ENCODE results near the gene MYO1D.

Gene MYO1D

DNA sequence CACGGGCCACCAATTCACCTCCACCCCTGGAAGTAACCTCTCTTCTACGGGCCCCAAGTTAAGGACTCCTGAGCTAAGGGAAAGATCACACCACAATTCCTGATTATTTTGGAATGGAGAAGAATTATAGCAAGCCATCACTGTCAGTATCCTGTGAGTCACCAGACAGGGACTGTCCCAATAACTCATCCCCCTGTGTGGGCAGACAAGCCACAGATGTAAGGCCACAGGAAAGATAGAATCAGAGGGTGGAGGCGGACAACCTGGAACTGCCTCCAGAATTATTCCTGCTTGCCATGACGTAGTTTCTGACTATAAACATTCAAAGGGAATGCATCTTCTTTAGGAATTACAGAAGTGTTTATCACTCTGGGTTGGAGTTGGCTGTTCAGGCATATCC, 5.8 kb upstream of the MYO1D start:
- Histone ChIP-seq H3K27ac (no peak overlapping the region), H3K4me3 (no peak overlapping the region), H3K36me3 (no peaks in the 10 kb centered on the region), H3K27me3 (no peaks in the 10 kb centered on the region), H3K4me1 (peaks cover 0 to 10% (median 5%) of the 10 kb centered on the region in 4 donors), H3K9me3 (no peaks in the 10 kb centered on the region)
- no peak for DNase-seq
- intact Hi-C loops (cut with DNase I; ENCODE audit: low total_unique reads): no loop called here
- TF ChIP-seq, protein P1, sequence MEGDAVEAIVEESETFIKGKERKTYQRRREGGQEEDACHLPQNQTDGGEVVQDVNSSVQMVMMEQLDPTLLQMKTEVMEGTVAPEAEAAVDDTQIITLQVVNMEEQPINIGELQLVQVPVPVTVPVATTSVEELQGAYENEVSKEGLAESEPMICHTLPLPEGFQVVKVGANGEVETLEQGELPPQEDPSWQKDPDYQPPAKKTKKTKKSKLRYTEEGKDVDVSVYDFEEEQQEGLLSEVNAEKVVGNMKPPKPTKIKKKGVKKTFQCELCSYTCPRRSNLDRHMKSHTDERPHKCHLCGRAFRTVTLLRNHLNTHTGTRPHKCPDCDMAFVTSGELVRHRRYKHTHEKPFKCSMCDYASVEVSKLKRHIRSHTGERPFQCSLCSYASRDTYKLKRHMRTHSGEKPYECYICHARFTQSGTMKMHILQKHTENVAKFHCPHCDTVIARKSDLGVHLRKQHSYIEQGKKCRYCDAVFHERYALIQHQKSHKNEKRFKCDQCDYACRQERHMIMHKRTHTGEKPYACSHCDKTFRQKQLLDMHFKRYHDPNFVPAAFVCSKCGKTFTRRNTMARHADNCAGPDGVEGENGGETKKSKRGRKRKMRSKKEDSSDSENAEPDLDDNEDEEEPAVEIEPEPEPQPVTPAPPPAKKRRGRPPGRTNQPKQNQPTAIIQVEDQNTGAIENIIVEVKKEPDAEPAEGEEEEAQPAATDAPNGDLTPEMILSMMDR (IDR thresholded peaks at IDR 0.05): no peak

DNA sequence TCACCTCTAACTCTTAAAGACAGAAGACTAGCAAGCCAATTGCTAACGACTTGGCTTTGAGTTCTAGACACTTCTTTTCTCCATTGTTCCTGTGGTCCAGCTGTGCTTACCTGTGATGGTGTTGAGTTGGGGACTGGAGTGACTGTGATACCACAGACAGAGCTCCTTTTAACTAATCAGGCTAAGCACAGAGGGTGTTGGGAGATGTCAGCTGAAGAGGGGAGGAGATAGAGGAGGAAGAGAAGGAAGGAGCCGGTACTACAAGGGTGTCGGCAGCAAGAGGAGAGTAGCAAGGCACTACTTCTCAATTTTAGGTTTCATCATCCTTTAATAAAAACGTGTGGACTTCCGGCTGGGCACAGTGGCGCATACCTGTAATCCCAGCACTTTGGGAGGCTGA, 5.1 kb upstream of the MYO1D start:
- TF ChIP-seq, protein P1 (IDR thresholded peaks at IDR 0.05): no peak
- H3K27ac ChIP-seq: no peak overlapping the region
- no peaks in the 10 kb centered on the region for H3K9me3 ChIP-seq
- DNase-seq: no peak
- H3K4me3 ChIP-seq: no peak overlapping the region
- no peaks in the 10 kb centered on the region for H3K36me3 ChIP-seq
- H3K4me1 ChIP-seq: peaks cover 0 to 15% (median 7%) of the 10 kb centered on the region in 4 donors
- H3K27me3 ChIP-seq: no peaks in the 10 kb centered on the region
- intact Hi-C loops (cut with DNase I; ENCODE audit: low total_unique reads): no loop called here

DNA sequence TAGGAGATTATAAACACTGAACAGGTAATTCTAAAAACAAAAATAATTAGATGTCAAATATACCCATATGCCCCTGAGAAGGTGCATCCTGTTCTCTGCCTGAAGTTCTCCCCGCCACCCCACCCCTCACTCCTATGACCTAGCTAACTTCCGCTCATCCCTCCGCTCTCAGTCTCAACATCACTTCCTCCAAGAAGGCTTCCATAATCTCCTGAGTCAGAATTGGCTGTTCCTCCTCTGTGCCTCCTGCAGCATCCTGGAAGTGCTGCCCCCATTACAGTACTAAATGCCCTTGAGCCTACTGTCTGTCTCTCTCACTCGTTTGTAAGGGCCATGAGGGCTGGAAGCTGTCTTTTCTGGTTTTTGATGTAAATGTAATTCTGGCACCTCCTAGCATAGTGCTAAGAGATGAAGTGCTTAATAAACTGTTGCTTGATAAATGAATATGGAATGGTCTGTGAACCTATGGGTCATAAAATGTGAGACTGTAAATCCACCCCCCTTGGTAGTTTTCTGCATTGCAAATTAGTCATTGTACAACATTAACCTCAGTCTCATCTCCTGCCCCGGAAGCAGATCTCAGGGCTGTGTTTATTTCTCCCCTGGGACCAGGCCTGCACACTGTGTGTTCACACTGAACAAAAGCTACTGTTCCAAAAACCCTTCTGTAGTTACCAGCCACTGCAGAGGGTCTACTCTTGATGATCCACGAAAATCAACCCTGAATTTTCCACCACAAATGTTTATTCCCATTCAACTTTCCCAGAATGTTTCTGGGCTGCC, 3.9 kb upstream of the MYO1D start:
- Histone ChIP-seq H3K4me1 (peaks cover 0 to 15% (median 7%) of the 10 kb centered on the region in 4 donors), H3K27me3 (no peaks in the 10 kb centered on the region), H3K36me3 (no peaks in the 10 kb centered on the region), H3K27ac (no peak overlapping the region), H3K4me3 (no peak overlapping the region), H3K9me3 (no peaks in the 10 kb centered on the region)
- intact Hi-C loops (cut with DNase I; ENCODE audit: low total_unique reads): no loop called here
- TF ChIP-seq, protein P1 (IDR thresholded peaks at IDR 0.05): no peak
- no peak for DNase-seq

DNA sequence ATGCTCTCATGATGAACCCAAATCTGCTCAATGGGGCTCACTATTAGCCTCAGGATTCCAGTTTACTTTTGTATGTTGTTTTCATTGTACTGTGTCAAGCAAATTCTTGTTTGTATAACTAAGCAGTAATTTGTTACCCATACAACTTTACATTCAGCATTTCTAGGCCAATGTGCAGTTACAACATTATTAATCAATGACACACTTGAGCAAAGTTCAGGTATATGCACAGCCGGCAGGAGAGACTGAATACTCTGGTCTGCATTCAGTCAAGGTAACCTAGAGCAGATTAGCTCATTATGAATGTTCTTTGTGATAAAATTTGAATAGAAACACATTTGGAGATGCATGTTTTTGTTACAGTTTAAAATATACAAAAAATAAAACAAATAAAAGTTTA, 2.2 kb upstream of the MYO1D start:
- peaks cover 0 to 30% (median 7%) of the 10 kb centered on the region in 4 donors for H3K4me1 ChIP-seq
- H3K36me3 ChIP-seq: no peaks in the 10 kb centered on the region
- TF ChIP-seq, protein P1 (IDR thresholded peaks at IDR 0.05): no peak
- intact Hi-C loops (cut with DNase I; ENCODE audit: low total_unique reads): no loop called here
- no peaks in the 10 kb centered on the region for H3K9me3 ChIP-seq
- H3K27me3 ChIP-seq: no peaks in the 10 kb centered on the region
- H3K4me3 ChIP-seq: no peak overlapping the region
- DNase-seq: no peak
- H3K27ac ChIP-seq: no peak overlapping the region

DNA sequence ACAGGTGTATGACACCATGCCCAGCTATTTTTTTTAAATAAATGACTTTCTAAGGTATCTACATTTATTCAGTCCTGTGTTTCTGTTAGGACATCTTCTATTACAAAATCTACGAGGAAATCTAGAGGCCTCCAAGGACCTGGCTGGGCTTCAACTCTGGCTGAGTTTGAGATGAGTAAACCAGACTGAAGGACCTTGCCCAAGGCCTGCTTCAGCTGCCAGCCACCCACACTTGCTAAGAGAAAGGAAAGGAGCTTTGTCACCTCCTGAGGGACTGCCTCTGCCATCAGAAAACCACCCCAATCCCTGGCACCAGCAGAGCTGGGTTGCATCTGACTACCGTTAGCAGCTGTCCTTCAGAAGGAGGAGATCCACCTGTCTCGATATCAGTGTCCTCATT, 1.3 kb upstream of the MYO1D start:
- peak overlapping the region in 1 of 2 donors; percentile 72 for H3K27ac ChIP-seq
- peaks cover 0 to 39% (median 13%) of the 10 kb centered on the region in 4 donors for H3K4me1 ChIP-seq
- TF ChIP-seq, protein P1 (IDR thresholded peaks at IDR 0.05): no peak
- intact Hi-C loops (cut with DNase I; ENCODE audit: low total_unique reads): no loop called here
- DNase-seq: peak; percentile 88 to 90
- H3K36me3 ChIP-seq: no peaks in the 10 kb centered on the region
- H3K4me3 ChIP-seq: no peak overlapping the region
- H3K9me3 ChIP-seq: no peaks in the 10 kb centered on the region
- H3K27me3 ChIP-seq: no peaks in the 10 kb centered on the region

Data from tibial artery (tissue), 4 donors.